Mucosa of rectum (tissue), 2 donors: ENCODE data around the gene SUPT6H.
"Not testable (repeated sequence)": the region's sequence is repeated elsewhere in the genome, so short reads cannot be mapped to it uniquely, and the experiment has no call there.

Source experiments
- H3K27ac ChIP-seq, 2 donors: one replicate each; pipeline ENCODE4 v1.7.0; 2013; ENCODE audit warnings: inconsistent platforms in 2 of 2, low read depth in 2 of 2, low read length in 2 of 2
- H3K27me3 ChIP-seq, 2 donors: one replicate each; pipeline ENCODE4 v1.7.0; 2013; ENCODE audit warnings: low read length in 2 of 2; ENCODE audit not compliant: control insufficient read depth in 2 of 2, insufficient read depth in 2 of 2
- H3K36me3 ChIP-seq, 2 donors: one replicate each; pipeline ENCODE4 v1.7.0; 2013; ENCODE audit warnings: low read length in 2 of 2; ENCODE audit not compliant: control insufficient read depth in 2 of 2, insufficient read depth in 2 of 2
- H3K4me1 ChIP-seq, 2 donors: one replicate each; pipeline ENCODE4 v1.7.0; 2013; ENCODE audit warnings: low read length in 2 of 2, mild to moderate bottlenecking in 1 of 2; ENCODE audit not compliant: control insufficient read depth in 2 of 2, insufficient read depth in 2 of 2
- H3K4me3 ChIP-seq, 2 donors: one replicate each; pipeline ENCODE4 v1.7.0; 2013; ENCODE audit warnings: low read length in 2 of 2
- H3K9ac ChIP-seq, 2 donors: one replicate each; pipeline ENCODE4 v1.7.0; 2013; ENCODE audit warnings: low read length in 2 of 2, low read depth in 1 of 2, mild to moderate bottlenecking in 1 of 2
- H3K9me3 ChIP-seq, 2 donors: one replicate each; pipeline ENCODE4 v1.7.0; 2013; ENCODE audit warnings: low read length in 2 of 2; ENCODE audit not compliant: control insufficient read depth in 2 of 2
- donor health status: healthy.
- donor health status: Normal muscosa, but diverticular disease.

SUPT6H gene

GRCh38 chr17:28723836-28724499 lies 62.0 kb downstream of the SUPT6H start:
- Histone ChIP-seq H3K36me3 (peaks cover 24 to 37% of the 10 kb centered on the region in 2 donors), H3K27ac (peak overlapping the region in 1 of 2 donors; percentile 99), H3K4me1 (peaks cover 54 to 61% of the 10 kb centered on the region in 2 donors)
- not testable (repeated sequence) for H3K27me3 ChIP-seq, H3K9me3 ChIP-seq, H3K9ac ChIP-seq, H3K4me3 ChIP-seq

- Histone ChIP-seq H3K9me3 (no peaks in the 10 kb centered on the region), H3K36me3 (peaks cover 24 to 37% of the 10 kb centered on the region in 2 donors), H3K27ac (peak overlapping the region; percentile 99), H3K4me3 (peak overlapping the region; percentile 74 to 75), H3K27me3 (no peaks in the 10 kb centered on the region), H3K9ac (peak overlapping the region; percentile 68 to 83), H3K4me1 (peaks cover 53 to 63% of the 10 kb centered on the region in 2 donors)
Observed at GRCh38 chr17:28724500-28725165, 62.6 kb downstream of the SUPT6H start.

DNA sequence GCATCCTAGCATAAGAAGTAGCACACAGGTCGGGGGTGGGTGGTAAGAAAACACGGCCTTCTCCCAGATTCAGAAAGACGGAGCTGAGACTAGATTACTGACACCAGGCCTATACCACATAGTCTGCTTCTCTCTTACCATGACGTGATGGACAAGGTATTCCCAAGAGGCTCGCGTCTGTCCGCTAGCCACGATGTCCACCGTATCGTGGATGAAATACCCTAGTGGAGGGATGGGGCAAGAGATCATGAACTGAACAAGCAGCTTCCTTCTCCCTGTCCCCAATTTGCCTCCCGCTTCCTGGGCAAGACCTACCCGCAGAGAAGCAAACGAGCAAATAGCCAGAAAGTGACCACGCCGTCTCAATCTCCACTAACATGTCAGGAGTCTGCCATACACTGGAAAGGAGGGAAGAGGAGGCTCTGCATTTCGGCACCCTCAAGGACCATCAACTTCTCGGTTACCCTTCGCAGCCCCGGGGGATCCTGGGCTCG lies 63.2 kb downstream of the SUPT6H start:
- peaks cover 24 to 37% of the 10 kb centered on the region in 2 donors for H3K36me3 ChIP-seq
- H3K27me3 ChIP-seq: no peaks in the 10 kb centered on the region
- H3K4me1 ChIP-seq: peaks cover 53 to 64% of the 10 kb centered on the region in 2 donors
- H3K27ac ChIP-seq: peak overlapping the region; percentile 99
- peak overlapping the region; percentile 74 to 75 for H3K4me3 ChIP-seq
- H3K9ac ChIP-seq: peak overlapping the region; percentile 68 to 83
- H3K9me3 ChIP-seq: no peaks in the 10 kb centered on the region

- Histone ChIP-seq H3K27ac (peak overlapping the region; percentile 99), H3K4me1 (peaks cover 51 to 58% of the 10 kb centered on the region in 2 donors), H3K36me3 (peaks cover 24 to 37% of the 10 kb centered on the region in 2 donors), H3K9ac (peak overlapping the region; percentile 68 to 83), H3K4me3 (peak overlapping the region; percentile 74 to 75), H3K27me3 (no peaks in the 10 kb centered on the region), H3K9me3 (no peaks in the 10 kb centered on the region)
Observed at GRCh38 chr17:28725660-28726225, 63.7 kb downstream of the SUPT6H start.

GRCh38 chr17:28726226-28726626 lies 64.2 kb downstream of the SUPT6H start, which contains the start of gene TLCD1:
TLCD1 (minus strand) TSS chr17:28726233; CDS start chr17:28726097, 136 bp downstream.
- H3K9me3 ChIP-seq: no peaks in the 10 kb centered on the region
- peak within 1 kb of the TSS; percentile 96 to 99 for H3K9ac ChIP-seq
- peaks cover 46 to 54% of the 10 kb centered on the region in 2 donors for H3K4me1 ChIP-seq
- peak within 1 kb of the TSS; percentile 99 for H3K27ac ChIP-seq
- peaks cover 24 to 33% of the 10 kb centered on the region in 2 donors for H3K36me3 ChIP-seq
- H3K27me3 ChIP-seq: no peaks in the 10 kb centered on the region
- H3K4me3 ChIP-seq: peak within 1 kb of the TSS; percentile 82 to 91

GRCh38 chr17:28726627-28727491 lies 64.9 kb downstream of the SUPT6H start:
- H3K27me3 ChIP-seq: no peaks in the 10 kb centered on the region
- H3K36me3 ChIP-seq: peaks cover 24 to 31% of the 10 kb centered on the region in 2 donors
- peak overlapping the region; percentile 82 to 91 for H3K4me3 ChIP-seq
- H3K9me3 ChIP-seq: no peaks in the 10 kb centered on the region
- H3K27ac ChIP-seq: peak overlapping the region; percentile 99
- H3K4me1 ChIP-seq: peaks cover 39 to 47% of the 10 kb centered on the region in 2 donors
- H3K9ac ChIP-seq: peak overlapping the region; percentile 96 to 99

DNA sequence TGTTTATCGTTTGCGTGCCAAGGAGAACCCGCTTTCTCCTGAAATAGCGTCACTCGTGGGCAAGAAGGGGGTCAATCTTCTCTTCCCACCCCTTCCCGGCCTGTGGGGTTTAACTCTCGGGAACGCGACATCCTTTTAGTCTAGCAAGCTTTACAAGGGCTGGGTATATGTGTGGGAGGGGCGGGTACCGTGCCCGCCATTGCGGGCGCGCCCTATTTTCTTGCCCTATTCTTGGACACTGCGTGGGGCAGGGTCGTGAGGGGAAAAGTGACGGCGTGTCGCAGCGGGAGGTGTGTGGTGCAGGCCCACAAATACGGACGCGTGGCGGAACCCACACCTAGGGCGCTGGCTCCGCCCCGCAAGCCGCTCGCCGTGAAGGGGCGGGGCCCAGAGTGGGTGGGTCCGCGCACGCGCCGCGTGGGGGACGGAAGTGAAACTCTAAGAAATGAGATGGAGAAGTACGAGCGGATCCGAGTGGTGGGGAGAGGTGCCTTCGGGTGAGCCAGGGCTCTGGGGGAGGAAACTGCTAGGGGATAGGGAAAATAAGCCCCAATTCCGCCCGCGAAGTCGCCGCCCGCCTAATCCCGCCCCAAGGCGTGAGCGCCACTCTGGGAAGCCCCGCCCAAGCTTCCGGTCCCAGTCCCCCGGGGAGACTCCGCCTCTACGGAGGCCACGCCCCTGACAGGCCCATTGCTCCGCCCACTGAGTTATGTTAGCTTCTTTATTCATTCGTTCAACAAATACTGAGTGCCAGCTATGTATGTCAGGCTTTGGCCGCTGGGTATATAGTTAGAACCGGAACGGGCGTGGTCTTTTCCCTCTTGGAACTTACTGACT lies 66.6 kb downstream of the SUPT6H start, which contains the start of gene NEK8:
Gene NEK8 (plus strand): TSS at position 425 of the 837 bp plus-strand sequence. CDS start 26 bp downstream, at position 451.
- peak within 1 kb of the TSS; percentile 99 for H3K27ac ChIP-seq
- no peaks in the 10 kb centered on the region for H3K9me3 ChIP-seq
- H3K4me3 ChIP-seq: peak within 1 kb of the TSS; percentile 91
- no peaks in the 10 kb centered on the region for H3K27me3 ChIP-seq
- H3K4me1 ChIP-seq: peaks cover 33 to 39% of the 10 kb centered on the region in 2 donors
- H3K36me3 ChIP-seq: peaks cover 10 to 16% of the 10 kb centered on the region in 2 donors
- H3K9ac ChIP-seq: peak within 1 kb of the TSS; percentile 96 to 99

DNA sequence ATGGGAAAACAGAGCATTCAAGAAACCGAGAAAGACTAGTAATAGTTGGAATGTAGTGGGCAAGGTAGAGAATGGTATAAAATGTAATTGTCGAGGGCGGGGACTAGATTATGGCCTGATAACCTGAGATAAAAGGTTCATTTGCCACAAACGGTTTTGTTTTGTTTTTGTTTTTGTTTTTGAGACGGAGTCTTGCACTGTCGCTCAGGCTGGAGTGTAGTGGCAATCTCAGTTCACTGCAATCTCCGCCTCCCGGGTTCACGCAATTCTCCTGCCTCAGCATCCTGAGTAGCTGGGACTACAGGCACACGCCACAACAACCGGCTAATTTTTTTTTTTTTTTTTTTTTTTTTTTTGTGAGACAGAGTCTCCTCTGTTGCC lies 67.9 kb downstream of the SUPT6H start:
- H3K4me3 ChIP-seq: peak overlapping the region; percentile 55 to 91
- H3K4me1 ChIP-seq: peaks cover 25 to 31% of the 10 kb centered on the region in 2 donors
- no peaks in the 10 kb centered on the region for H3K27me3 ChIP-seq
- H3K27ac ChIP-seq: peak overlapping the region; percentile 99
- H3K9ac ChIP-seq: peak overlapping the region in 1 of 2 donors; percentile 59
- H3K36me3 ChIP-seq: peaks cover 0 to 2% of the 10 kb centered on the region in 2 donors
- H3K9me3 ChIP-seq: no peaks in the 10 kb centered on the region

DNA sequence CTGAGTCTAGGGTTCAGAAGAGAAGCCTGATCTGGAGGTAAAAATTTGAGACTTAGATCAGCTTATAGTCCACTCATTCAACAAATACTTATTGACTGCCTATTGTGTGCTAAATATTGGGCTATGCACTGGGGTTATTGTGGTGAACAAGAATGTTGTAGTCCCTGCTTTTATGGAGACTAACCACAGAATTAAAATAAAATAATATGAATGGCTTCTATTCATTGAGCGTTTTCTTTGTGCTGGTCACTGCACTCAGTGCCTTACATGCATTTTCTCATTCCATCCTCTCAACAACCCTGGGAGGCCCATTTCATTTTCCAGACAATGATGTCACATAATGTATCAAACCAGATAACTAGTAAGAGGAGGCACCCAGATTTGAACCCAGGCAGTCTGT lies 71.3 kb downstream of the SUPT6H start:
- no peak overlapping the region for H3K9ac ChIP-seq
- H3K4me3 ChIP-seq: no peak overlapping the region
- peaks cover 7 to 12% of the 10 kb centered on the region in 2 donors for H3K4me1 ChIP-seq
- no peaks in the 10 kb centered on the region for H3K36me3 ChIP-seq
- H3K27me3 ChIP-seq: no peaks in the 10 kb centered on the region
- no peaks in the 10 kb centered on the region for H3K9me3 ChIP-seq
- no peak overlapping the region for H3K27ac ChIP-seq
